A673 (cell line): ENCODE measurements around the gene ATP10B. TPM values are rescaled to one million over a fixed set of nuclear protein-coding genes. Genes with fewer than 3 reads are reported as not detected.

Experiments
- BruUV-seq: library from RNA; stranded (reverse); fragments of 400-500 nt; replicated peaks from 2 replicates; lab custom pipeline; 2021; lab: Mats Ljungman, UMichigan
- CTCF ChIA-PET: fragments of 300-600 bp; sonication (Branson Sonifier 250); formaldehyde crosslinking; loops from one replicate; lab custom pipeline; 2022; ENCODE audit warnings: antibody characterized with exemption; lab: Charles Lee
- POLR2A ChIA-PET: fragments of 300-600 bp; sonication (Branson Sonifier 250); formaldehyde crosslinking; loops from one replicate; lab custom pipeline; 2022; ENCODE audit warnings: antibody characterized with exemption; ENCODE audit not compliant: low non-redundant PET; lab: Charles Lee
- DNase-seq: peaks from one replicate; pipeline ENCODE4 v3.0.0-alpha.2; 2015; ENCODE audit warnings: low spot score
- H3K27ac ChIP-seq: fragments of 200-600 bp; sonication (generic); 2 replicates; pipeline ENCODE4 v1.5.1; 2016; ENCODE audit warnings: mixed run types, low read depth, mild to moderate bottlenecking, mixed read lengths, antibody characterized with exemption, low read length; ENCODE audit not compliant: poor library complexity, severe bottlenecking
- H3K27me3 ChIP-seq: fragments of 200-600 bp; sonication (generic); replicated peaks from 2 replicates; pipeline ENCODE4 v1.6.1; 2017; ENCODE audit warnings: mixed run types, low read depth, mild to moderate bottlenecking, mixed read lengths, antibody characterized with exemption, low read length; ENCODE audit not compliant: insufficient read depth, poor library complexity
- H3K36me3 ChIP-seq: fragments of 200-600 bp; sonication (generic); 2 replicates; pipeline ENCODE4 v1.6.1; 2016; ENCODE audit warnings: mixed run types, mild to moderate bottlenecking, mixed read lengths, antibody characterized with exemption, low read length; ENCODE audit not compliant: insufficient read depth, poor library complexity, severe bottlenecking
- H3K4me1 ChIP-seq: fragments of 200-600 bp; sonication (generic); 2 replicates; pipeline ENCODE4 v1.6.1; 2017; ENCODE audit warnings: mixed run types, mild to moderate bottlenecking, mixed read lengths, antibody characterized with exemption, low read length; ENCODE audit not compliant: insufficient read depth, poor library complexity, severe bottlenecking
- H3K4me3 ChIP-seq: fragments of 200-600 bp; sonication (generic); 2 replicates; pipeline ENCODE4 v1.5.1; 2016; ENCODE audit warnings: low read depth, mixed run types, mild to moderate bottlenecking, mixed read lengths, low read length; ENCODE audit not compliant: poor library complexity, severe bottlenecking
- H3K9me3 ChIP-seq: fragments of 200-600 bp; sonication (generic); 2 replicates; pipeline ENCODE4 v1.6.1; 2016; ENCODE audit warnings: mixed run types, low read depth, mild to moderate bottlenecking, mixed read lengths, antibody characterized with exemption, low read length; ENCODE audit not compliant: poor library complexity, severe bottlenecking
- CTCF ChIP-seq: fragments of 300-800, 200-600 bp; sonication (generic); conservative IDR thresholded peaks from 2 replicates; pipeline ENCODE4 v1.5.1; 2017; ENCODE audit warnings: low read depth, mild to moderate bottlenecking, antibody characterized with exemption, low read length, moderate library complexity, mixed read lengths
- EZH2 ChIP-seq: fragments of 200-600 bp; sonication (generic); IDR thresholded peaks from 2 replicates; pipeline ENCODE4 v1.6.1; 2017; ENCODE audit warnings: borderline replicate concordance, low read depth, mild to moderate bottlenecking, mixed read lengths, antibody characterized with exemption, low read length; ENCODE audit not compliant: poor library complexity, severe bottlenecking
- intact Hi-C: fragments of 100-400 bp; cut with micrococcal nuclease; formaldehyde crosslinking; loops from one replicate; pipeline ENCODE4 v1.10.0; 2022; ENCODE audit not compliant: unreplicated experiment
- total RNA-seq: library from RNA; stranded (reverse); gene quantifications from 2 replicates; pipeline ENCODE4 v1.2.3, GENCODE V29; 2021

Gene ATP10B
- total RNA-seq, 1 experiment from 2014 or later = not detected

- Histone ChIP-seq H3K27me3 (peaks cover 16% of the 10 kb centered on the region), H3K36me3 (no peaks in the 10 kb centered on the region), H3K4me3 (no peak overlapping the region), H3K9me3 (no peaks in the 10 kb centered on the region), H3K4me1 (no peaks in the 10 kb centered on the region), H3K27ac (no peak overlapping the region)
- ChIA-PET CTCF (interaction anchor here (0.7 kb wide), 1 partner anchor 9 kb away, joined by 5 read pairs; no protein-coding TSS in a partner anchor), POLR2A (no interaction called here)
- TF ChIP-seq CTCF = no peak
- no peak for TF ChIP-seq EZH2
- no TSS peak for BruUV-seq
- intact Hi-C loops = no loop called here
- DNase-seq = no peak
These were observed 302.9 kb downstream of the ATP10B start for GRCh38 chr5:160548949-160549645.

GRCh38 chr5:160547872-160548271 is 304.1 kb downstream of the ATP10B start:
- CTCF ChIA-PET = no interaction called here
- H3K27me3 ChIP-seq = peaks cover 15% of the 10 kb centered on the region
- no peaks in the 10 kb centered on the region for H3K9me3 ChIP-seq
- BruUV-seq = no TSS peak
- H3K27ac ChIP-seq = no peak overlapping the region
- TF ChIP-seq CTCF (no peak), EZH2 (no peak)
- no peak overlapping the region for H3K4me3 ChIP-seq
- no peaks in the 10 kb centered on the region for H3K36me3 ChIP-seq
- no peaks in the 10 kb centered on the region for H3K4me1 ChIP-seq
- POLR2A ChIA-PET = no interaction called here
- intact Hi-C loops = no loop called here
- DNase-seq = no peak

GRCh38 chr5:160547061-160547460 is 304.9 kb downstream of the ATP10B start:
- ChIA-PET POLR2A (no interaction called here), CTCF (no interaction called here)
- Histone ChIP-seq H3K27ac (no peak overlapping the region), H3K4me3 (no peak overlapping the region), H3K36me3 (no peaks in the 10 kb centered on the region), H3K4me1 (no peaks in the 10 kb centered on the region), H3K9me3 (no peaks in the 10 kb centered on the region), H3K27me3 (peaks cover 10% of the 10 kb centered on the region)
- intact Hi-C loops = no loop called here
- no TSS peak for BruUV-seq
- no peak for DNase-seq
- no peak for TF ChIP-seq EZH2
- TF ChIP-seq CTCF = no peak
